SK-N-SH treated with all-trans-retinoic acid at 6 μM for 48 hours (cell line): Measurements from ENCODE around the gene ZGLP1.

Source experiments
- BACH2 ChIP-seq: fragments of 250-450 bp; sonication (Bioruptor Pico); IDR thresholded peaks from 2 replicates; pipeline ENCODE4 v1.9.0; 2021; ENCODE audit warnings: mild to moderate bottlenecking, borderline replicate concordance
- CREB5 ChIP-seq: fragments of 250-450 bp; sonication (Bioruptor Pico); IDR thresholded peaks from 2 replicates; pipeline ENCODE4 v1.5.1; 2020; ENCODE audit warnings: low read depth, mild to moderate bottlenecking, moderate library complexity
- RARB ChIP-seq: fragments of 250-450 bp; sonication (Bioruptor Pico); IDR thresholded peaks from 2 replicates; pipeline ENCODE4 v1.8.0; 2021; ENCODE audit warnings: mild to moderate bottlenecking, moderate library complexity

- TF ChIP-seq BACH2 (CRISPR knock-in tag) (no peak), CREB5 (CRISPR knock-in tag) (no peak), RARB (no peak)
Measured at GRCh38 chr19:10278935-10279334, 30.7 kb downstream of the ZGLP1 start.
